T-helper 17 cell (primary cell): ENCODE results near the gene SULT2B1. TPM values are rescaled to one million over a fixed set of nuclear protein-coding genes. Genes with fewer than 3 reads are reported as not detected.

Source experiments
- ATAC-seq: fragments of 150-1000 bp; cut with Tn5 transposase; 2 replicates; pipeline ENCODE4 v1.10.0; 2021; ENCODE audit warnings: mild to moderate bottlenecking, moderate library complexity
- DNase-seq, 3 donors: peaks; one replicate each; pipeline versions ENCODE4 v3.0.0 to v3.0.0-alpha.2; 2020 to 2021
- H3K9me3 ChIP-seq: one replicate; pipeline ENCODE4 v1.7.0; 2013; ENCODE audit warnings: low read length, mild to moderate bottlenecking; ENCODE audit not compliant: control insufficient read depth, poor library complexity, severe bottlenecking
- H3K27ac Mint-ChIP-seq: one replicate; pipeline ENCODE4 v1.8.0; 2022; ENCODE audit warnings: mild to moderate bottlenecking, moderate library complexity, mixed read lengths
- H3K27me3 Mint-ChIP-seq: one replicate; pipeline ENCODE4 v1.8.0; 2022; ENCODE audit warnings: mixed read lengths
- H3K36me3 Mint-ChIP-seq: one replicate; pipeline ENCODE4 v1.8.0; 2022; ENCODE audit warnings: low read depth, mixed read lengths
- H3K4me1 Mint-ChIP-seq: one replicate; pipeline ENCODE4 v1.8.0; 2022; ENCODE audit warnings: mild to moderate bottlenecking, mixed read lengths
- H3K4me3 Mint-ChIP-seq: one replicate; pipeline ENCODE4 v1.8.0; 2022; ENCODE audit warnings: mild to moderate bottlenecking, moderate library complexity, mixed read lengths
- total RNA-seq, 4 donors: library from RNA in 2 of 4; stranded (reverse) in 2 of 4; gene quantifications; one replicate each; pipeline ENCODE4 v1.2.3 and lab custom pipeline; 2022 to 2026

The SULT2B1 gene
- total RNA-seq, 2 donors from 2014 or later, result not detected

DNA sequence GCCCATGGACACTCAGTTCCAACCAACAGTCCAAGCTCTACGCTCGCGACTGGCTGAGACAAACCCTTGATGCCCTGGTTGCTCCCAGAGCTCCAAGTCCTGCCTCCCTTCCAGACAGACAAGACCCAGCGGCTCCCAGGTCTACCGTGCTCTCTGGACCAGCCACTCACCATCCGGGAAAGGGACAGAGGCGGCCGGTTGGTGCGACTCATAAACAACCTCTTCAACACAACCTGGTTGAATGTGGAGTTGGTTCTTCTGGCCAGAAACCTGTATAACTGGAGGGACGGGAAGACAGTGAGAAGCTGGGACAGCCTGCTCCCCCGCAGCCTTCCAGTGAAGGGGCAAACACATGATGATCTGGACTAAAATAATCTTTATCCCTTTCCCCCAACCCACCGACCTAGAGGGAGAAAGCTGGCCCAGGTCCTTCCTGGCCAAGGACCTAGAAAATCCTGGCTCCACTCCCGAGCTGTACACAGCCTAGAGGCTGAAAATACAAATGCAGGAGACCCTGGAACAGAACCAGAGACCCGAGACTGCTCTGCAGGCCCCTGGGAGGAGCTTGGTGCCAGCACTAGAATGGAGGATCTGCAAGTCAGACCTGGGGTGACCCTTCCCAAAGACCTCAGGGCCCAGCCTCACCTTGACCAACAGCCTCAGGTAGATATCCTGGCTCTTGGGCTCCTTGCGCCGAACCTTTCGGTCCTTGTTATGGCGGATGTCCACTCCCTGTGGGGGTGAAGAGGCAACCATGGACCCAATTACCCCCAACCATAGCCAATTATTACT, 65.4 kb downstream of the SULT2B1 start:
- DNase-seq, result no peak

DNA sequence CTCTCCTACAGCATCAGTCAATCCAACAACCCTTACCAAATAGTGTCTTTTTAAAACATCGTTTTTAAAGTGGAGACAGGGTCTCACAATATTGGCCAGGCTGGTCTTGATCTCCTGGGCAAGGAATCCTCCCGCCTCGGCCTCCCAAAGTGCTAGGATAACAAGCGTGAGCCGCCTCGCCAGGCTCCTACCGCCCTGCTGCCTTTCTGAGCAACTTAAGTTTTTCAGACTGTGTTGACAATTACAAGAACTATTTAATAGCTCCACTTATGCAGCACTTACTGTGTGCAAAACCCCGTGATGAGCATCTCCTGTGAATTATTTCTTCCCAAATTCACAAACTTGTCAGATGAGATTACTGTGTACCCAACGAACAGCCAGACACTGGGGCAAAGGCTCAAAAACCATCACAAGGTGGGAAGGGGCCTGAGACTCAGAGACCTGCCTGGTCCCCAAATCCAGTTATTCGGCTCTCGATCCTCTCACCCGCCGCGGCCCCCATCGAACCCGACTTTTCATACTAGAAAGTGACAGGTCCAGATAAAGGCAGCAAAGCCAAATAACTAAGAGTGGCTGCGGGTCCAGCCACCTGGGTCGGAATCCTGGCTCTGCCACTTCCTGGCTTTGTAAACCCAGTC, 66.4 kb downstream of the SULT2B1 start:
- Mint-ChIP-seq H3K27me3 (no peaks in the 10 kb centered on the region), H3K4me1 (peaks cover 30% of the 10 kb centered on the region), H3K36me3 (peaks cover 5% of the 10 kb centered on the region), H3K4me3 (peak overlapping the region; percentile 96), H3K27ac (peak overlapping the region; percentile 98)
- DNase-seq, result no peak
- ATAC-seq, result no peak
- H3K9me3 ChIP-seq, result no peaks in the 10 kb centered on the region

More for the DNA sequence above, 65.4 kb downstream of the SULT2B1 start:
- Mint-ChIP-seq H3K36me3 (peaks cover 3% of the 10 kb centered on the region), H3K4me3 (peak overlapping the region; percentile 96), H3K4me1 (peaks cover 27% of the 10 kb centered on the region), H3K27me3 (no peaks in the 10 kb centered on the region), H3K27ac (peak overlapping the region; percentile 98)
- H3K9me3 ChIP-seq, result no peaks in the 10 kb centered on the region
- ATAC-seq, result no peak

DNA sequence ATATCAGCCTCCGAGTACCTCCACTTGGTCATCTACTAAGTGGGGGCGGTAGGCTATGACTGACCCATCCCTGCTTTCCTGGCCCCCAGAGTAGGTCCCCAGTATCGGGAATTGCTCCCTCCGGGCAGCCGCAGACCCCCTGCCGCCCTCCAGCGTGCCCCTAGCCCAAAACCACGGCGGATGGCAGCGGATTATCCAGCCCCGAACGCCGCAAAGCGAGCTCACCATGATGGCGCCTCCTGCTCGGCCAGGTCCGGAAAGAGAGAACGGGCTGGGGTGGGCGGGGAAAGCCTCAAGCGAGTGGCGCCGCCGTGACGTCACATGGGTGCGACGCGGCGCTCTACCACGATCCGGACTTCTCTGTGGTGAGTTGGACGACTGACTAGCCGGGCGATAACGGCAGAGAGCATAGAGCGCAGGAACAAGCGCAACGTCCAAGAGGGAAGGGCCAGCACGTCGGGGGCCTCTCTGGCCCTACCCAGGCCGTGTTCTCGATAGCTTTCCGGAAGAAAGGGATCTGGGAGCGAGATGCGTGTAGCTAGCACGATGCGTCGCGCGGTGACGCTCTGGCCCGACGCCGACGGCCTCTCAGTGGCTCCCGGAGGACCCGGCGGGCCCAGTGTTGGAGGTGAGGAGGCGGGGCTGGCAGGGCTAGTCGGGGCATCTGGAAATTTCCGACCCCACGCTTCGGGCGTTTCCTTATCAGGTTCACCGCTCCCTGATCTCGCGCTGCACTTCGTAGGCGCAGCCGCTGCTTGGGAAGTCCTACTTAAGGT, 67.1 kb downstream of the SULT2B1 start, which contains the start of the genes RPL18 and SPHK2:
Gene RPL18 (minus strand): TSS at position 263 of the 776 bp plus-strand sequence. CDS start 35 bp downstream, at position 228.
Gene SPHK2 (plus strand): TSS at position 591 of the 776 bp plus-strand sequence. CDS start 1,009 bp downstream, outside the sequence.
- peak; percentile 85 to 88 (median 86) for DNase-seq
- Mint-ChIP-seq H3K4me1 (peaks cover 35% of the 10 kb centered on the region), H3K36me3 (peaks cover 7% of the 10 kb centered on the region), H3K4me3 (peak within 1 kb of the TSS; percentile 96), H3K27ac (peak within 1 kb of the TSS; percentile 98), H3K27me3 (no peaks in the 10 kb centered on the region)
- H3K9me3 ChIP-seq, result no peaks in the 10 kb centered on the region
- peak; percentile 79 for ATAC-seq

DNA sequence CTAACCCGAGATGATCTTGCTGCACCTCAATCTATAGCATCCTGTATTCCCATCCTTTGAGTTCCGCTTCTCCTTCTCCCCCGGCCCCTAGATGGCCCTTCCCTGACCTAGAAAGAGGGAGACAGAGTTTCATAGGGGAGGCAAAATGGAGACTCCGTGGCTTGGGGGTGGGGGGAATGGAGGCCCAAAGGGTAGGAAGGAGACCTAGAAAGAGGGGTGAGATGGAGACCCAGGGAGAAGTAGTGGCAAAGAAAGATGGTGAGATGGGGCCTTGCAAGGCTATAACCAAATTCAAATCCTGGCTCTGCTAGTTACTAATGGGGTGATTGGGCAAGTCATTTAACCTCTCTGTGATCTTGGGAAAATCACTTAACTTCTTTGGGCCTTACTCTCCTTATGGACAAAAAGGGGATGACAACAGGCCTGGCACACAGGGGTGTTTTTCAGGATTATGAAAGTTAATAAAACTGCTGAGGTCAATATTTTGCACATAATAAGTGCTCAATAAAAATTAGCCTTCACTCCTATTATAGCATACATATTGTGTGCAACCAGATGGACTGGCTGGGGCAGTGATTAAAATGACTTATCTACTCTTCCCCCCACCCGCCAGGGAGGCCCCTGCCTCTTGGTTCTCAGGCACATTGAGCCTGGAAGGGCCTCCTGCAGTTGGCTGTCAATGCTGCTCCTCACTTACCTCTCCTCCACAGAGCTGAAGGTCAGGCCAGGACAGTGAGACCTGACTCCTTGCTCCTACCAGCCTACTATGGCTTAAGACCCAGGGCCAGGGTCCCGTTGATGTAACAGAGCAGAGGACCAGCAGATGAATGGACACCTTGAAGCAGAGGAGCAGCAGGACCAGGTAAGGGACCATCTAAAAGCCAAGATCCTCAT, 68.0 kb downstream of the SULT2B1 start:
- no peaks in the 10 kb centered on the region for H3K9me3 ChIP-seq
- peak overlapping the region; percentile 98 for H3K27ac Mint-ChIP-seq
- DNase-seq (no peak), ATAC-seq (no peak)
- peak overlapping the region; percentile 96 for H3K4me3 Mint-ChIP-seq
- H3K27me3 Mint-ChIP-seq, result no peaks in the 10 kb centered on the region
- H3K36me3 Mint-ChIP-seq, result peaks cover 7% of the 10 kb centered on the region
- peaks cover 40% of the 10 kb centered on the region for H3K4me1 Mint-ChIP-seq

DNA sequence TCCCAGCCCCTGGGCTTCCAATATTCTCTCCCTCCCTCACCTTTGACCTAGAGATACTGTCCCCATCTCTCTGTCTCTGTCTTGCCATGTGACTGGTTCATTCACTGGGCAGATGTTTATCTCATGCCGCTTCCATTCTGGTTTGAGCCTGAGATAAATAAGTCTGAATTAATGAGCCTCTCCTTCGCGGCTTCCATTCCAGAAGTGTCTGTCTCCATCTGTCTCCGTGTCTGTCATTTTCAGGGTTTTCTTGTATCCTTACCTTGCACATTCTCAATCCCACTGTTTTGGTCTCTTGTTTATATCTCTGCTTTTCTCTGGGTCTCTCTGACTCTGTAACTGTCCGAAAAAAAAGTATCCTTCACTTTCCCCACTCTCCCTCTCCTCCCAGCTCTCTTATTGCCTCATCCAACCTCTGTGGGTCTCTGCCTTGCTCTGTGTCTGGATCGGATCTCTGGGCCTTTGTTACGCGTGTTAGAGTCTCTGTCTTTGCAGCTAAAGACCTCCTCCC, 71.6 kb downstream of the SULT2B1 start:
- DNase-seq (no peak), ATAC-seq (no peak)
- no peaks in the 10 kb centered on the region for H3K9me3 ChIP-seq
- Mint-ChIP-seq H3K36me3 (peaks cover 4% of the 10 kb centered on the region), H3K27ac (peak overlapping the region; percentile 92), H3K27me3 (no peaks in the 10 kb centered on the region), H3K4me3 (peak overlapping the region; percentile 88), H3K4me1 (peaks cover 30% of the 10 kb centered on the region)

DNA sequence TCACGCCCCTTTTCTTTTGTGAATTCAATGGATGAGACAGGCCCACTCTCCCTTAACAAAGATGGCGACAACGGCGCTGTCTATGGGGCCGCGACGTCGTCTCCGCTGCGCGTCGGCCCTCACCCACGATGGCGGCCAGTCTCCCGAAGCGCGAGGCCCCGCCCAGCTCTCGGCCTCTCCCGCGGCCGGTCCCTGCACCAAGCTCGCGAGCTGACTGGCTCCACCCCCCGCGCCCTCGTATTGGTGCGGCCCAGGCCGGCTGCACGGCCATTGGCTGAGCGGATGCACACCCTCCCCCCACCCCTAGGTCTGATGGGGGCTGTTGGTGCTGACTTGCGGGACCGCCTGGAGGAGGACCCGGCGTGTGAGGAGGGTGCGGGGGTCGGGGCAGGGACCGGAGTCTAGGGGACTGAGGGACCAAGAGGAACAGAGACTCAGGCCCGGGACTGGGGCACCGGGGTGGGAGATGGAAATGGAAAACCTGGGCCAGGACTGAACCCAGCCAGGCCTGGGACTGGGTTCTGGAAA, 72.2 kb downstream of the SULT2B1 start:
- Mint-ChIP-seq H3K36me3 (peaks cover 4% of the 10 kb centered on the region), H3K4me1 (peaks cover 29% of the 10 kb centered on the region), H3K27me3 (no peaks in the 10 kb centered on the region), H3K4me3 (peak overlapping the region; percentile 88), H3K27ac (peak overlapping the region; percentile 92)
- ATAC-seq (peak; percentile 83), DNase-seq (peak; percentile 89 to 94 (median 92))
- no peaks in the 10 kb centered on the region for H3K9me3 ChIP-seq

DNA sequence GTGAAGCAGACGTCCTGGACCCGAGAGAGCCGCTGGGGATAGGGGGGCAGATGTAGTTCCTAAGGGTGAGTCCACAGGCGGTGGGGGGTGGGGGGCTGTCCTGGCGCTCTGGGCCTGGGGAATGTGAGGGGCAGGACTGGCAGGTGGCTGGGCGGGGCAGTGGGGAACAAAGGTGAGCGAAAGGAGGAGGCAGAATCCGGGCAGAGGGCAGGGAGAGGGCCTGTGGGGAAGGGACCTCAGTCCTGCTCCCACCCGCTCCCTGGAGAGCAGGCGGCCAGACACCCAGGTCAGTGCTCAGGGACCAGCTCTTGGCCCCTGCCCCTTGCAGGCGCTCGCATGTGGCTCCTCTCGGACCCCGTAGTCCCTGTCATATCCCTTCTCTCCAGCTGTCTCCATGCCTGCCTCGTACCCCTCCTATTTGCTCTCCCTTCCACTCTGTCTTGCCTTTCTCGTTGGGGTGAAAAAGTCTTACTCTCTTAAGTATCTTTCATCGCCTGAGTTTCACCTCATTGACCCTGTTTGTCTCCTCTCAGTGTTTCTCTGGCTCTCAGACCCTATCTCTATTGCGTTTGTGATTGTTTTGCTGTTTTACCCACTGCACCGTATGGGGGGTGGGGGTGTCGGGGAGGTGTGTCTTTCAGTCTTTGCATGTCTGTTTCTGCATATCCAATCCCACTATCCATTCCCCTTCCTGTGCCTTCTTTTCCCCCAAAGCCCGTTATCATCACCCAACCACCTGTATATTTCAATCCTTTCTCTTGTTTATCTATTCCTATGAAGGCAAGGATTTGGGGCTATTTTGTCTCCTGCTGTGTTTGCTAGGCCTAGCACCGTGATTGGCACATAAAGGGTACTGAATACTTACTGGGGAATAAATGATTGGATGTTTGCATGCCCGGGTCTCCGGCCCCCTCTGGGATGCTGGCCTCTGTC, 73.1 kb downstream of the SULT2B1 start:
- DNase-seq, result no peak
- H3K9me3 ChIP-seq, result no peaks in the 10 kb centered on the region
- H3K27ac Mint-ChIP-seq, result peak overlapping the region; percentile 92
- H3K27me3 Mint-ChIP-seq, result no peaks in the 10 kb centered on the region
- H3K36me3 Mint-ChIP-seq, result peaks cover 4% of the 10 kb centered on the region
- H3K4me1 Mint-ChIP-seq, result peaks cover 24% of the 10 kb centered on the region
- H3K4me3 Mint-ChIP-seq, result peak overlapping the region; percentile 88
- no peak for ATAC-seq

DNA sequence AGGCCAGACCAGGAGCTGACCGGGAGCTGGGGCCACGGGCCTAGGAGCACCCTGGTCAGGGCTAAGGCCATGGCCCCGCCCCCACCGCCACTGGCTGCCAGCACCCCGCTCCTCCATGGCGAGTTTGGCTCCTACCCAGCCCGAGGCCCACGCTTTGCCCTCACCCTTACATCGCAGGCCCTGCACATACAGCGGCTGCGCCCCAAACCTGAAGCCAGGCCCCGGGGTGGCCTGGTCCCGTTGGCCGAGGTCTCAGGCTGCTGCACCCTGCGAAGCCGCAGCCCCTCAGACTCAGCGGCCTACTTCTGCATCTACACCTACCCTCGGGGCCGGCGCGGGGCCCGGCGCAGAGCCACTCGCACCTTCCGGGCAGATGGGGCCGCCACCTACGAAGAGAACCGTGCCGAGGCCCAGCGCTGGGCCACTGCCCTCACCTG, 73.9 kb downstream of the SULT2B1 start:
- H3K9me3 ChIP-seq, result no peaks in the 10 kb centered on the region
- H3K4me3 Mint-ChIP-seq, result no peak overlapping the region
- no peak for DNase-seq
- H3K27me3 Mint-ChIP-seq, result no peaks in the 10 kb centered on the region
- no peak for ATAC-seq
- no peak overlapping the region for H3K27ac Mint-ChIP-seq
- H3K4me1 Mint-ChIP-seq, result peaks cover 27% of the 10 kb centered on the region
- H3K36me3 Mint-ChIP-seq, result peaks cover 4% of the 10 kb centered on the region

DNA sequence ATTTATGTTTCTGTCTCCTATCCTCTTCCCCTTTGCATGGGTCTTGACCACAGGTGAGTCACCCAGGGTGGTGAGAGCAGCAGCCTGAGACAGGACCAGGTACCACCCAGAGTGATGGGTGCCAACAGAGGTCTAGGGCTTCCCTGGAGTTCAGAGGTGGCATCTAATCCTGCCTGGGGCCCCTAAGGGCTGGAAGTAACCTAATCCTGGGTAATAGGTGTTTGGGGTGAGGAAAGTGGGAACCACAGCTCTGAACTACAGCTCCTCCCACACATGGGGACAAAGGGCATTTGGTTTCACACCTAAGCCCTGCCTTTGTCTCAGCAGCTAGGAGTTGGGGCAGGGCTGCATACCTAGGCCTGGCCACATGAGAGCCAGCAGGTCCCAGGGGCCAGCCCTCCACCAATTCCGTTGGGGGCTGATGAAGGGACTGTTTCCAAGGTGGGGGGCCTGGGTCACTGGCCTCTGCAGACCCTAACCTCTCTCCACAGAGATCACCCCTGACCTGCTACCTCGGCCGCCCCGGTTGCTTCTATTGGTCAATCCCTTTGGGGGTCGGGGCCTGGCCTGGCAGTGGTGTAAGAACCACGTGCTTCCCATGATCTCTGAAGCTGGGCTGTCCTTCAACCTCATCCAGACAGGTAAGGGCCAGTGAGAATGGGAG, 75.4 kb downstream of the SULT2B1 start:
- H3K9me3 ChIP-seq, result no peaks in the 10 kb centered on the region
- no peak for DNase-seq
- Mint-ChIP-seq H3K4me3 (no peak overlapping the region), H3K27ac (no peak overlapping the region), H3K27me3 (no peaks in the 10 kb centered on the region), H3K36me3 (peaks cover 4% of the 10 kb centered on the region), H3K4me1 (peaks cover 26% of the 10 kb centered on the region)
- no peak for ATAC-seq

DNA sequence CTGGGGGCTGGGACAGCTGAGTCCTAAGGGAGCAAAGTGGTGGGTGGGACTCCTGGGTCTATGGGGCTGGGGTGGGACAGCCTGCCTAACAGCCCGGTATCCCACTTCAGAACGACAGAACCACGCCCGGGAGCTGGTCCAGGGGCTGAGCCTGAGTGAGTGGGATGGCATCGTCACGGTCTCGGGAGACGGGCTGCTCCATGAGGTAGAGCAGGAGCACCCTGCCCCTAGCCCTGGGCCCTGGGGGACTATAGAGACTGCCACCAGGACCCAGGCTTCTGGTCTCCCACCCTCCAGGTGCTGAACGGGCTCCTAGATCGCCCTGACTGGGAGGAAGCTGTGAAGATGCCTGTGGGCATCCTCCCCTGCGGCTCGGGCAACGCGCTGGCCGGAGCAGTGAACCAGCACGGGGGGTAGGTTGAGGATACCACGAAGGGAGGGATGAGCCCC, 75.9 kb downstream of the SULT2B1 start:
- H3K27ac Mint-ChIP-seq, result no peak overlapping the region
- peaks cover 27% of the 10 kb centered on the region for H3K4me1 Mint-ChIP-seq
- DNase-seq, result no peak

More for the DNA sequence above, 75.9 kb downstream of the SULT2B1 start:
- H3K9me3 ChIP-seq, result no peaks in the 10 kb centered on the region
- Mint-ChIP-seq H3K36me3 (peaks cover 4% of the 10 kb centered on the region), H3K4me3 (no peak overlapping the region), H3K27me3 (no peaks in the 10 kb centered on the region)
- no peak for ATAC-seq
